ENCODE data around the gene ZXDC.

Gene ZXDC

DNA sequence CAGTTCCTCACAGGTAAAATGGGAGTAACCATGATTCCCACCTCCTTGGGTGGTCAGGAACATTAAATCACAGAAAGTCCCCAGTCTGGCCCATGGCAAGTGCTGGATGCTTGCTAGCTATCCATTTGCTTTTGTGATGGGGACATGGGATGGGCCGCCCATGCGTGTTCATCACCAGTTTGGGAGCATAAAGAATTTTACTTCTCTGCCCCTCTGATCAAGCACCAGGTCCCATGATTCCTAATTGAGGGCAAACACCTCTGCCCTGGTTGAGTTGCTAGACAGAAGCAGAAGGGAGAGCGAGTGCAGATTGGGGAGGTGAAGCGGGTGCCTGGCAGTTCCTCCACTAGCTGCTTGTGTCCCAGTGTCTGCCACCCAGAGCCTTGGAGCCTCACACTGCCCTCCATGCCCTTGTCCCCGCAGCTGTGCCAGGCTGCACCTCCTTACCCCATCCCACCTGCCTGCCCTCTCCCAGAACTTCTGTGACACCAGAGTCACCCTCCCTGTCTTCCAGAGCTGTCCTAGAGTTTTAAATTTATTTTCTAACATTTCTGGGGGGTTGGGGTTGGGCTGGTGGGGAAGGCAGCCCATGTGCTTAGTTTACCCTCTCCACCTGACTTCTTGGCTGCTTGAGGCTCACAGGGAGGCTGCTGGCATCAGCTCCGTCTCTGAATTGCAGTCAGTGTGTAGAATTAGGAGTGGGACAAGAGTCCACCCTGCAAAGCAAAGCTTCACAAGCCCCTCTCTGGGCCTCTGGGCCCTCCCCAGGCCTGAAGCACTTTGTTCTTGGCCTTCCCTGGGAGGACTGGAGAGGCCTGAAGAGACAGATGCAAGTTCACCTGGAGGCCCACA is 62.6 kb downstream of the ZXDC start:
- FAIRE-seq = no peak

GRCh38 chr3:126408099-126408498 is 67.6 kb downstream of the ZXDC start:
- no peak for FAIRE-seq

DNA sequence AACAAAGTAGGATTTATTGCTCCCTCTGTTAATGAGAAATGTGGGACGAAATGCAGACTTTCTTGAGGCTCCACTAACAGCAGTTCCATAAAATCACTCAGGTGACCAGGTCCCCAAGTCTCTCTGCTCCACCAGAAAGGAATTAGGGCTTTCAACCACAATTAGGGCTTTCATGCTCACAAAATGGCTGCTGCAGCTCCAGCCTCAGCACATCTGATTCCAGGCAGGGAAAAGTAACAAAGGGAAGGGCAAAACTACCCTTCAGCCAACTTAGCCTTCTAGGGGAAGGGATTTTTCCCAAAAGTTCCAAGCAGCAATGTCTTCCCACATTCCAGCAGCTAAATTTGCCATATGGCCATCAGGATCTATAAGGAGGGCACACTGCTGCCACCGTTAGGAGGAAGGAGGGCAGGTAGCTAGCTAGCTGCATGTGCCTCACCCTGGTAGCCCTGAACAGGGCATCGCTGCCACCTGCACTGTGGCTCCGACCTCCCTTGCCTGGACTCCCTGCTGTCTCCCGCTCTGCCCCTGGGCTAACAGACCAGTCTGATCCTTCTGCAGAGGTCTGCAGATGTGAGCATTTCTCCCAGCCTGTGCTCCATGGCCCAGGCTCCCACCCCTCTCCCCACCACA is 68.2 kb downstream of the ZXDC start:
- FAIRE-seq = no peak

- FAIRE-seq = no peak
These were observed 69.0 kb downstream of the ZXDC start for GRCh38 chr3:126406389-126407296.

DNA sequence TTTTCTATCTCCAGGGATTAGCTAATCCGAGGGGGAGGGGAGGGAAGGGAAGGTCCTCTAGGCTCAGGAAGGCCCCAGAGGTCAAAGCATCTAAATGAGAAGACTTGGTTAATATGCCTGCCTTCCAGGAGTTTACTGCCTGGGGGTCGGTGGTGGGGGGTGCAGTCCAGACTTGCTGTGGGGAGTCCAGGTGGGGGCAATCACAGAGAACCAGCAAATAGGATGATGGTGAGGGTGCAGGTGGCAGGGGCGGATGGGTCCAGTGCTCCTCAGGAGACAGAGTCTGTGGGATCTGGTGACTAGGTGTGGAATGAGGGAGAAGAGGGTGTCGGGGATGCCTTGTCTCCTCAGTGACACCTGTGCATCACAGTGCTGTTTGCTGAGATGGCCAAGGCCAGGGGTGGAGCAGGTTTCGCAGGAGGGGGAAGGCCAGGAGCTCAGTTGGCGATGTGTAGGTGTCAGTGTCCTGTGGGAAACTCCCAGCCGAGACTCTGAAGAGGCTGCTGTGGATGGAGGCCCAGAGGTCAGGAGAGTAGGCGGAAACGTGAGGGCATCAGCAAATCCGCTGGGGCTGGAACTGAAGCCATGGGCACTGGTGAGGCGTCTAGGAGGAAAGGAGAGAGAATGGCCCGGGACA is 72.9 kb downstream of the ZXDC start:
- FAIRE-seq = no peak

GRCh38 chr3:126402178-126402577 is 73.5 kb downstream of the ZXDC start:
- FAIRE-seq = no peak

DNA sequence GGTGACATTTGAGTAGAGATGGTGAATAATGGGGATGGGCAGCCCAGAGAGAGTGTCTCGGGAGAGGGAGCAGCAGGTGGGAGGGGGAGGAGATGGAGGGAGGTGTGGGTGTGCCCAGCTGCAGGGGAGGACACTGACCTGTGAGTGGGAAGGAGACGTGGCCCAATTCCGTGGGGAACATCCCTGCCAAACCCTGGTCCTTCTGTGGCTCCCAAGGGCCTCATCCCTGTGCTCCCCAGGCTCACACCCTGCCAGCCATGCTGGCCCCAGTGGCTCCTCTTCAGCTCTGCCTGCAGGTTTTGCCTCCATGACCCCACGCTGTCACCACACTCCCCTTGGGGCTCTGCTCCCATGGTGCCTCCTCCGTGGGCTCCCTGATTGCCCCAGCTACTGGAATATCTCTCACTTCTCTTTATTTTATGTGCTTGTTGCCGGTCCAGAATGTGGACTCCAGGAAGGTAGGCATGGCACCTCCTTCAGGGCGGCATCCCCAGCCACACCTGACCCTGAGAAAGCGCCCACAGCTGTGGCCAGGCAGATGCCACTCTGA is 74.0 kb downstream of the ZXDC start:
- FAIRE-seq = no peak

DNA sequence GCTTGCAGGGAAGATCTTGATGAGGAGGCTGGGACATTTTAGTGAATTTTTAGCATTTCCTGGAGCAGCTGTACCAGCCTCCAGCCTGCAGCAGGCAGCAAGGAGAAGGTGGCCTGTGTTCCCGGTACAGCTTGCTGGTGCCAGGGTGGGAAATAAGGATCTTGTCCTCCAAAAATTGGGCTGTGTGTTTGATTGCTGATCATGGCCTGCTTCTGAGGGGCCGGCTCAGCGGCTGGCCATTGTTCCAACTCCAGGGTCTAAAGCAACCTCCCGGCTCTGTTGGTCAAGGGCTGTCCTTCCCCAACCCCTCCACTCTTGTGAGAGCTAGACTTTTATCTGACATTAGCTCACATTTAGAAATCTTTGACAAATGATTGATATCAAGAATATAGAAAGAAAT is 75.9 kb downstream of the ZXDC start:
- FAIRE-seq = no peak

GRCh38 chr3:126399351-126399735 is 76.3 kb downstream of the ZXDC start:
- FAIRE-seq = no peak

DNA sequence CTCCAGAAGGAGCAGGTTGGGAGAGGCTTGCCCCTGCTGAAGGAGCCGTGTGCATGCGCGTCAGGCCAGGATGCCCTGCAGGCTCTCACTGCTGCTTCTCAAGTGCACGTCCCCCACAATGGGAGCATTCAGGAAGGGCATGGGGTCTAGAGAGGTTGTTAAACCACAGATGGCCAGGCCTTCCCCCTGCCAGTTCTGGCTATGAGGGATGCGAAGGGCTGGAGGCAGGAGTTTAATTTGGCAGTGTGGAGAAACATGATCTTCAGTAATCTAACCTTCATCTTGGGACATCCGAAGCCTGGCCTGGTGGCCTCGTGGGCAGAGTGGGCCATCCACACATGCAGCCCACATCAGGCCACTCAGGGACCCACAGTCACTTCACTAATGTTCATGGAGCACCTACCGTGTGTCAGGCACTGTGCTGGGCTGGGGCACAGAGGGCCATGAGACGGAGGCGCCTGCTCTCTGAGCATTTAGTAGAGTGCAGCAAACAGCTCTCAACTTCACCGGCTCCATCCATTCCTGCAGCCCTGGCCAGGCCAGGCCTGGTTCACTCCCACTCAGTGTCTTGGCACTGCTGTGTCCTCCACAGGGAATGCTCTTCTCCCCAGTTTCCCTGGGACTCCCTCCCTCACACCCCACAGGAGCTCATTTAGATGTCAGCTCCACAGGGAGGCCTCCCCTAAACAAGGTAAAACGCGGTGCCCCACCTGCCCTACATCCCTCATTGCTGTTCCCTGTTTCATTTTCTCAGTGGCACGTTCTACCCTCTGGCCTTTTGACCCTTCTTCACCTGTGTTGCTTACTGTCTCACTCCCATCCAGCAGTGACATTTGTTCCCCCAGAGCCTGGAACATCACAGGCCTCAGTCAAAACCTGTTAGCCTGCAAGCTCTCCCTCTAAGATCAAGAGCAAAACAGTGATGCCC is 77.0 kb downstream of the ZXDC start:
- no peak for FAIRE-seq

DNA sequence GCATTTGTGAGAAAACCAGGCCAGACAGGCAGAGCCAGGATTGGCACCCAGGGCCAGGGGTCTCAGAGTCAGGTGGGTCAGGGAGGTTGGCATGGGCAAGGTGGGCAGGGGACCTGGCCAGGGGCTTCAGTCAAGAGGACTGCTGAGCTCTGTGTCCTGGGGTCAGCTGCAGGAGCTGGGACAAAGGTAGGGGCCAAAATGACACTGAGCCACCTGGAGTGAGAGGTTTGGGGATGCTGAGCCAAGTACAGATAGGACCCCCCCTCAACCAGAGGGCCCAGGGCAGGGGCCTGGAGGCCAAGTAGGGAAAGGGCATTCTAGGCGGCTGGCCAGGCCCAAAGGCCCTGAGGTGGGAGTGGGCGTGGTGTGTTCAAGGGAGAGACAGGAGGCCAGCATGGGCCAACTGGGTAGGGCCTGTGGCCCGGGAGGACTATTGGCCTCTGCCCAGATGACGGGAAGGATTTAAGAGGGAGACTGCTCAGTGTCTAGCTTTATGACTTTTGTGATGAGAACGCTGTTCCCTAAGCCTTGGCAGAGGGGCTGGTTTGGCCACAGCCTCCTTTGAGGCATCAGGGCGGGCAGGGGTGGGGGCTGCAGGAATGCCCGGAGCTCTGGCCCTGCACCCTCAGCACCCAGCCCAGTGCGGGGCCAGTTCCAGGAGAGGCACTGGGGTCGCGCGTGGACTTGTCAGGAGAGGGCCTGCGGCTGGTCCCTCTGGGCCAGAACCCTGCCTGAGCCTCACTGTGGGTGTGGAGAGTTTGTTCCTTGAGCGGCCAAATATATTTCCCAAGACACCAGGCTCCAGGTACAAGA is 77.9 kb downstream of the ZXDC start:
- FAIRE-seq = no peak

GRCh38 chr3:126396536-126396935 is 79.2 kb downstream of the ZXDC start:
- FAIRE-seq = no peak

GRCh38 chr3:126395846-126396513 is 79.7 kb downstream of the ZXDC start:
- no peak for FAIRE-seq

DNA sequence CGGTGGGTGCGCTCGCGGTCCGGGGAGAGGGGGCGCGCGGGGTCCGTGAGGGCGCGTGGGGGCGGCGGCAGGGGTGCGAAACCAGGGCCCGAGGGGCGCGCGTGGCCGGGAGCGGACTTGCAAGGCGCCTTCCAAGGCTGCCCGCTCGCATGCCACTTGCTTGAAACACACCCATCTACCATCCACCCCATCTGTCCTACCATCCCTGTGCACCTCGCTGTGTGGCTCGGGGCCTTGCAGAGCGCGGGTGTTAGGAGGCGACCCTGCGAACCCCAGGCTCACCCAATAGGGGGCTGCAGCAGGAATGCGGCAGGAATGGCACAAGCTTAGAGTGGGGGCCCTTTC is 80.7 kb downstream of the ZXDC start:
- no peak for FAIRE-seq

DNA sequence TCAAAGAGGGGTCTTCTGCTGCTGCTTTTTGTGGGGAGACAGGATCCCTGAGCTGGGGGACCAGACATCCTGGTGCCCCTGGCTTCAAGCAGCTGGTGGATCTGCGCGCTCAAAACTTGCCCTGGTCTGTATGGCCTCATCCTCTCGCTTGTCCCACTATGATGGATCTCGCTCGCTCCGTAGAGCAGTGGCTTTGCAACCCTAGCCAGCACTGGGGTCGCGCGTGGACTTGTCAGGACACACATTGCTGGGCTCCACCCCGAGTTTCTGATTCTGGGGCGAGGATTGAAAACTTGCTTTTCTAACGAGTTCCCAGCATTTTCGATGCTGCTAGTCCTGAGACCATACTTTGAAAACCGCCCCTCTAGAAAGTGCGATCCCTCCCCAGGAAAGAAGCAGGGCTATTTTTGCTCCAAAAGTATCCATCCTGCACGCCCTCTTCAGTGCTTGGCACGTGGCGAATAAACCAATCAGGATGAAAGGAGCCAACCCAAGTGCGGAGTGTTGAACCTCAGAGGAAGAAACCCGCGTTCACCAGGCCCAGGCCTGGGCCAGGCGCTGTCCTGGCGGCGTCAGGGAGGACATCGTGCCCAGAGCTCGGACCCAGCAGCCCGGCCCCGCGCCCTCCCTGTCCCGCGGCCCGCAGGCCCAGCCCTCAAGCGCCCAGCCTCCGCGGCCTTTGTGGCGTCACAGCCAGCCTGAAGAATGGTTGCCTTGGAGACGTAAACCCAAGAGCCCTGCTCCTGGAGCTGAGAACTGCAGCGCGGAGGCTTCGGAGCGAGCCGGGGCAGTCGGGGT is 81.3 kb downstream of the ZXDC start, which contains the start of gene CFAP100:
Gene CFAP100 (plus strand): TSS at position 731 of the 798 bp plus-strand sequence. CDS start 1,092 bp downstream, outside the sequence.
- FAIRE-seq = no peak

- FAIRE-seq = no peak
These were observed 82.1 kb downstream of the ZXDC start for GRCh38 chr3:126393563-126393962.

DNA sequence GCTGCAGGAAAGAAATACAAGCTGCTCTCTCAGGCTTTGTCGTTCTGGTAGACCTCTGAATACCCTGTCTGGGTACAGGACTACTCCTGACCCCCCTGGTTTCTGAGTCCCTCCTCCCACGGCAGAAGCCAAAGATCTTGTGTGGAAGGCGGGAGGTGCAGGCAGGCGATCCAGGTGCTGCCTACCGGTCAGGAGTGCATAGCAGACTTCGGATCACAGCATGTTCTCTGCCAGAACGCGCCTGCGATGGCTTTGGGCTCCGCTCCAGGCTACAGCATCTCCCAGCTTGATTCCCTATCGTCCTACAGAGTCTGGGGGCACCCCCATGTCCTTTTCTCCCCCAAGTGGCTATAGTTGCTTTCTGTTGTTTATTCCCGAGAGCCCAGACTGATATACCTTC is 83.4 kb downstream of the ZXDC start:
- FAIRE-seq = no peak

GRCh38 chr3:126391631-126392030 is 84.1 kb downstream of the ZXDC start:
- FAIRE-seq = no peak

- FAIRE-seq = no peak
These were observed 84.9 kb downstream of the ZXDC start for GRCh38 chr3:126390751-126391150.
